ENCODE data around the gene CYBA.

The CYBA gene

DNA sequence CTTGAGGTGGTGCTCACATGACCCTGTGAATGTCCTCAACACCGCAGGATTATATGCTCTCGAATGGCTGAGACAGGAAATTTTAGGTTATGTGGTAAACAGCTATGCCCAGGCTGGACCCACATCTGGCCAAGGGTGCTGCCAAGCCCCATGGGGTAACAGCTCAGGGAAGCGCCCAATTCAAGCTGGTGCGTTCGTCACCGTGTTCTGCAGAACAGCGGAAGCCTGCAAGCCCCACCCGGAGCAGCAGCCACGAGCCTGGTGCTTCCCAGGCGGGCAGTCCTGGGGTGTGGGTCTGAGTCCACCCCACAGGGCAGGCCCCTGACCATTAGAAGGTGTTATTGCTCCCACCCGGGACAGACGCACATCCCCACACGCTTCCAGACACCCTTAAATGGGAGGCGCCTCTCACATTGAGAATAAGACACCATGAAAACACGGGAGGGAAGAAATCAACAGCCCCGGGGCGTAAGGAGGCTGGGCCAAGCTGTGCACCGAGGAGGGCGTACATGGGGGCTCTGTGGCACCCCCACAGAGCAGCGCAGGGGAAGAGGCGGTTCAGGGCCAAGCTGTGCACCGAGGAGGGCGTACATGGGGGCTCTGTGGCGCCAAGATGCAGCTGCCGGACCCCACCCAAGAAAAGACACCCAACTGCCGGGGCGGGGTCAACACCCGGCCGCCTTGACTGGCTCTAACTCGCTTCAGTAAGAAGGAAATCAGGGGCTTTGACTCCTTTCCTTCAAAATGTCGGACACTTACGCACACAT lies 2.9 kb upstream of the CYBA start:
- no peak for TF ChIP-seq JUND (IDR thresholded peaks at IDR 0.05; ENCODE audit: low read depth)
- DNase-seq (ENCODE audit: low read depth in 1 of 2, low spot score in 1 of 2) = no peak
- in situ Hi-C loops (cut with HindIII; ENCODE audit: low pct_unique_long_range_greater_than_20kb, low sequenced_read_pairs) = no loop called here

DNA sequence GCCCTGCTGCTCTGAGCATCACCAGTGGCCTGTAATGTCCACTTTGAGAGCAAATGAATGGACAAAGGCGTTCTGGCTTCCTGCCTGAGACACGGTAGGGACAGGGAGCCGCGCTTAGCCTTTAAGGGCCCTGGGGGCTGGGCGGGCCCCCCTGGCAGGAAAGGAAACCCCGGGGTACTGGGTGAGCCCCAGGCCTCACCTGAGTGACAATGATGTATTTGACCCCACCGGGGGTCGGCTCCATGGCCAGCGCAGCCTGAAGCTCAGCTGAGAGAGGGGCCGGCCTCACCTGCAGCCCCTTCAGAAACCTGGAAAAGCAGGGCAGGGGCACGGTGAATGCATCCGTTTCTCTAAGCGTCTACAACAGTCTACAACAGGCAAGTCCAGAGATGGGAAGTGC lies 2.2 kb upstream of the CYBA start:
- no peak for TF ChIP-seq JUND (IDR thresholded peaks at IDR 0.05; ENCODE audit: low read depth)
- DNase-seq (ENCODE audit: low read depth in 1 of 2, low spot score in 1 of 2) = no peak
- in situ Hi-C loops (cut with HindIII; ENCODE audit: low pct_unique_long_range_greater_than_20kb, low sequenced_read_pairs) = no loop called here

DNA sequence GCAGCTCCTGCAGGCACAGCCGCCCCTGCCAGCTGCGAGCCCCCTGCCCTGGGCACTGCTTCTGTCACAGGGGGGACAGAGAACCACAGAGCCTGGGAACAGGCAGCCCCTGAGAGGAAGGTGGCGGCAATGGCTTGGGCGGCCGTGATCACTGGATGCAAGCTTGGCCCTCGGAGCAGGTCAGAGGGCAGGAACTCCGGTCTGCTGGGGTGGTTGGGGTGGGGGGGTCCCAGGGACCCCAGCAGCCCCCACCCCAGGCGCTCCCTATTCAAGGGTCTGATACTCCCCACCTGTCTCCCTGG lies 1.9 kb upstream of the CYBA start:
- TF ChIP-seq JUND (IDR thresholded peaks at IDR 0.05; ENCODE audit: low read depth) = no peak
- in situ Hi-C loops (cut with HindIII; ENCODE audit: low pct_unique_long_range_greater_than_20kb, low sequenced_read_pairs) = no loop called here
- DNase-seq (ENCODE audit: low read depth in 1 of 2, low spot score in 1 of 2) = no peak

DNA sequence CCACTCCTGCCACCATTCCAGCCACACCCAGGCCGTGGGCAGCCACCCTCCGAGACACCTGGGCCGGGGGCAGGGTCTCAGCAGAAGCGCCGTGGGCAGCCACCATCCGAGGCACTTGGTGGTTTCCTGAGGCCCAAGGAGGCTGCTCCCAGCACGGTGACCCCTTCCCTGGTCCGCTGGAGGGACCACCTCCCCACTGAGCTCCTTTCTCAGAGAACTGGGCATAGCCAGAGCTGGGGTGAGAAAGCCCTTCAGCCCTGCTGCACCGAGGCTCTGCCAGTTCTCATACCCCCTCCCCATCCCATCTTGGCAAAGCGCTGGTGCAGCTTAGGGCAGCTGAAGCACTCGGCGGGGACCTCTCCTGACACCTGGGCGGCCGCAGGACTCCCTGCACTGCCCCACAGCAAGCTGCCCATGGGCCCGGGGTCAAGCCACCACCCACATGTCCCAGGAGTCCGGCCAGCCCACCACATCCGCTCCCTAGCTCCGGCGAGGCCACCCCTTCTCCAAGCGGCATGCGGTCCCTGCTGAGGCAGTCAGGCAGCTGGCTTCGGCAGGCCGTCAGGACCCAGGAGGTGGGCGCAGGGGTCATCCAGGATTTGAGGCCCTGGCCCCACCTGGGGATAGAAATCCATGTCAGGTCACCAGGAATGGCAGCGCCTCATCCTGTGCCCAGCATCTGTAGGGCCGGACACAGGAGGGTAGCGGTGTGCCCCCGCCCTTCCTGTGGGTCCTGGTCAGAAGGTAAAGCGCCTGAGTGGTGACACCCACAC lies 1.3 kb upstream of the CYBA start:
- no peak for TF ChIP-seq JUND (IDR thresholded peaks at IDR 0.05; ENCODE audit: low read depth)
- in situ Hi-C loops (cut with HindIII; ENCODE audit: low pct_unique_long_range_greater_than_20kb, low sequenced_read_pairs) = no loop called here
- DNase-seq (ENCODE audit: low read depth in 1 of 2, low spot score in 1 of 2) = no peak

DNA sequence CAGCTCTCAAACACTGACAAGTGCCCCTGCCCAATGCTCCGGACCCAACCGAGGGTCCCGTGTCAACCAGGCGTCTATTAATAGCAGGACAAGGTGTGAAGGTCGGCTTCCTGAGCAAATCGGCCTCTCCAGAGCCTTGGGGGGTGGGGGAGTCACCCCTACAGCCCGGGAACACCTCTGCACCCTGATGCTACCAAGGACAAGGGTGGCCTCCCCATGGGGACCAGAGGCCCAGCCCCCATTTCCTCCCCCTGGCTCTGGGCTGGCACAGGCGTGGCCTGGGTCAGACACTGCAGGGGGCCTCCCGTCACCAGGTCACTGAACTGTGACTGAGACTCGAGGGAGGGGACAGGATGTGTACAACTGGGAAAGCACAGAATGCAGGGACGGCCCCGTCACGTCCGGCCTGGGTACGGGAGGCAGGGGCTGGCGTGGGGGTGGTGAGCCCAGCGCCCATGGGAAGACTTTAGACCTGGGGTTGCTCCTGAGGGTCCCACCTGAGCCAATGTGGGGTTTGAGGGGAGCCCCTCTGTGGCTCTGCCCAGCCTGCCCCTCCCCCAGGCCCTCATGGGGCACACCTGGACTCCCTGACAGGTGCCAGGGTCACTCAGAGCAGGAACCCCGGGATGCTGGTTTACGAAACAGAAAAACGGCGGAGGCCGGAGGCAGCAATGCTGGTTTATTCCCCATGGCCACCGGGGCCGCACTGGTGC lies 579 bp upstream of the CYBA start:
- no peak for TF ChIP-seq JUND (IDR thresholded peaks at IDR 0.05; ENCODE audit: low read depth)
- DNase-seq (ENCODE audit: low read depth in 1 of 2, low spot score in 1 of 2) = no peak
- in situ Hi-C loops (cut with HindIII; ENCODE audit: low pct_unique_long_range_greater_than_20kb, low sequenced_read_pairs) = no loop called here

DNA sequence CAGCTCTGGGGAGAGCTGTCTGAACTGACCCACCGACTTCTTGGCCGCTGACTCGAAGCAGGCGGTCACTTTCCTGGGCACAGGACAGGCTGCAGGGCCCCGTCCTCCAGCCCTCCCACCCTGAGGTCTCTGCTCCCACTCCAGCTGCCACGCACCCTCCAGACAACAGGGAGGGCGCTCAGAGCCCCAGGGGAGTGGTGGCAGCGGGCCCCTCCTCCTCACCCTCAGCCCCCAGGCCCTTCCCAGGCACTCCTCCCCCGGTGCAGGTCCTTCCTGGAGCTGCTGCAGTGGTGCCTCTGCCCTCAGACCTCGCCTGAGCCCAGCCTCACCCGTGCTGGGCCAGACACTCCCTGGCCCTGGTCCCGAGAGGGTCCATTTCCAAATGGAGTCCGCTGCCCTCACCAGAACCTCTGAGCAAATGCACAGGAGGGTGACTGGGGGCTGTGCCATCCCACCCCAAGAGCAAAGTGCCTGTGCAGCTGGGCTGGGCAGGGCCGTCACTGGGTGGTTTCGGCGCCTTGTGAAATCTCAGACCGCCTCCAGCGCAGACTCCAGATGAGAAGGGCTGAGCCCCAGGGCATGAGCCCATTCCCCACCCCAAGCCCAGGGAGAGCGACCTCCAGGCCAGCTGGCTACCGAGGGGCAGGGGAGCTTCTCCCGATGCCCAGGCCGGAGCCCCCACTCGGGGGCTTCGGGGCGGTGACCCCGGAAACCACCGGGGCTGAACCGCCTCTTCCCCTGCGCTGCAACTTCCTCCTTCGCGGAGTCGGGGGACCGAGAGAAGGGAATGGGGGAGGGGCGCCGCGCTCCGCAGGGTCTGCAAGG lies 717 bp downstream of the CYBA start:
- no peak for DNase-seq (ENCODE audit: low read depth in 1 of 2, low spot score in 1 of 2)
- in situ Hi-C loops (cut with HindIII; ENCODE audit: low pct_unique_long_range_greater_than_20kb, low sequenced_read_pairs) = no loop called here

DNA sequence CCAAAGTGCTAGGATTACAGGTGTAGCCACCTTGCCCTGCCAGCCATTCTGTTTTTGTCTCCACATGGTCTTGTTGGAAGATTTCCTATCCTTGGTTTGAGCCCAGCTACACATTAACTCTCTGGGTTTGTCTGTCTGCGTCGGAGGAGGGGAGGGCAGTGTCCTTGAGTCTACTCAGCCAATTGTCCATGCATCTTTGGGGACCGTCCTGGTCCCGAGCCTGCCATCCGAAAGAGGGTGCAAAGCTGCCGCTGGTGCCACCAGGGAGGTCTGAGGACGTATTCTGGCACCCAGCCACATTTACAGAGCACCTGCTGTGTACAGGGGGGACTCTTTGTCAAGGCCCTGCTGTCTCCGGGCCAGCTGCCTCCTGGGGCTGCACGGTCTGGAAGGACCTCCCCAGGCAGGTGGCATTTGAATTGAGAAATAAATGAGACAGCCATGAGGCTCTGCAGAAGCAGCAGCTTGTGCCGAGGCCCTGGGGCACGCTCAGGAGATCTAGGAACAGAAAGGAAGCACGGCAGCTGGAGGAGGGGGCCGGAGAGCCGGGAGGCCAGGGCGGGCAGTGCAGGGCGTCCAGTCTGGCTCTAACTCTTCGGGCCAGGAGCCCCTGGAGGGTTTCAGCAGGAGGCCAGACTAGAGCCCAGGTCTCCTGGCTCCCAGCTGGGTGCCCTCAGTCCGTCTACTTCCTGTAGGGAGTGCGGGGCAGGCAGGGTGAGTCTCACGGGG lies 1.5 kb downstream of the CYBA start:
- no peak for TF ChIP-seq JUND (IDR thresholded peaks at IDR 0.05; ENCODE audit: low read depth)
- in situ Hi-C loops (cut with HindIII; ENCODE audit: low pct_unique_long_range_greater_than_20kb, low sequenced_read_pairs) = no loop called here
- no peak for DNase-seq (ENCODE audit: low read depth in 1 of 2, low spot score in 1 of 2)

More for the DNA sequence above, 717 bp downstream of the CYBA start:
- no peak for TF ChIP-seq JUND (IDR thresholded peaks at IDR 0.05; ENCODE audit: low read depth)

DNA sequence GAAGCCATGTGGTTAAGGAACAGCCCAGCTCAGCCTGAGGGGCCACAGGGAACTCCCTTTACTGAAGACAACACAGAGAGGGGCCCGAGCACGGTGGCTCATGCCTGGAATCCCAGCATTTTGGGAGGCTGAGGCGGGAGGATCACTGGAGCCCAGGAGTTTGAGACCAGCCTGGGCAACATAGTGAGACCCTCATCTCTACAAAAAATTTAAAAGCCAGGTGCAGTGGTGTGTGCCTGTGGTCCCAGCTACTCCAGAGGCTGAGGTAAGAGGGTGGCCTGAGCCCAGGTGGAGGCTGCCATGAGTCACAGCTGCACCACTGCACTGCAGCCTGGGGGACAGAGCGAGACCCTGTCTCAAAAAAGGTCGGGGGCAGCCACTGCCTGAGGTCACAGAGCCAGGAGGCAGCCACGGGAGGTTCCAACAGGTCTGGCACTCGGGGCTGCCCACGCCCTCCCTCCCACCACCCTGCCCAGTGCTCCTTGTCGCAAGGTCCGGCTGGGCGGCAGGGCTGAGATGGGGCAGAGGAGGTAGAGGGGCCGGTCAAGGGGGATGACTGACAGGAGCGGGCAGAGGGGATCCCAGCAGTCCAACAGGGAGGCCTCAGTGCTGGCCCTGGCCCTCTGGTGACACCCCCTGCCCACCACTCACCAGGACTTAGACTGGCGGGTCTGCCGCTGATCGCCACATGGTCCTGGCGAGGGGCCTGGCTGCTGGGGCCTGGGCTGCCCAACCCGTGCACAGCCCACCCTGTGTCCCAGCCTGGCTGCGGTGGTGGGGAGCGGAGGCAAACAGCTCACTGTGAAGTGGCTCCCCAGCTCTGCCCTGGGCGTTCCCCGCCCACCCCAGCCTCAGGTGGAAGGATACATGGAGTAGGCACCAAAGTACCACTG lies 3.4 kb downstream of the CYBA start:
- no peak for TF ChIP-seq JUND (IDR thresholded peaks at IDR 0.05; ENCODE audit: low read depth)
- no peak for DNase-seq (ENCODE audit: low read depth in 1 of 2, low spot score in 1 of 2)
- in situ Hi-C loops (cut with HindIII; ENCODE audit: low pct_unique_long_range_greater_than_20kb, low sequenced_read_pairs) = no loop called here

DNA sequence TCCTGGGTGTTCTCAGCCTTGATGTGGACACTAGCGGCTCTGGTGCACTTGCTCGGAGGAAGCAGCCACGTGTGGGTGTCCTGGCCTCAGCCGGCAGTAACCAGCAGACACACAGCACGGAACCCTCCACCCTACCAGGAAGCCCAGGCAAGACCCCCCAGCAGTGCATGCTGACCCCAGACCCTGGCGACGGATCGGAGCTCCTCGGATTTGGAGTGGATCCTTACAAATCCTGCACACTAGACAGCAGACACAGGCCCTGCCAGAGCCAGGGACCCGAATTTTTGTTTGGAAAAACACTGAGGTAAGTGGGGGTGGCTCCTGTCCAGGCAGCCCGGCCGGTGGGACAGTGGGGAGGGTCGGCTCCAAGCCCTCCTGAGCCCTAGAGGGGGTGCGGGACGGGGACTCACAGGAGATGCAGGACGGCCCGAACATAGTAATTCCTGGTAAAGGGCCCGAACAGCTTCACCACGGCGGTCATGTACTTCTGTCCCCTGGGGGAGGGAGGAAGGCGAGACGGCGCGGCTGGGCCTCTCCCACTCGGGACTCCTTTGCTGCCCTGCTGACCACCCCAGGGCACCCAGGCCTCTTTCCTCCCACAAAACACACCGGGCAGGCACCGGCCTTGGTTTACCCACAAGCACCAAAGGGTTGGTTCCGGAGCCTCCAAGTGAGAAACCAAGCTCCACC lies 4.4 kb downstream of the CYBA start:
- in situ Hi-C loops (cut with HindIII; ENCODE audit: low pct_unique_long_range_greater_than_20kb, low sequenced_read_pairs) = no loop called here
- TF ChIP-seq JUND (IDR thresholded peaks at IDR 0.05; ENCODE audit: low read depth) = no peak
- DNase-seq (ENCODE audit: low read depth in 1 of 2, low spot score in 1 of 2) = no peak

DNA sequence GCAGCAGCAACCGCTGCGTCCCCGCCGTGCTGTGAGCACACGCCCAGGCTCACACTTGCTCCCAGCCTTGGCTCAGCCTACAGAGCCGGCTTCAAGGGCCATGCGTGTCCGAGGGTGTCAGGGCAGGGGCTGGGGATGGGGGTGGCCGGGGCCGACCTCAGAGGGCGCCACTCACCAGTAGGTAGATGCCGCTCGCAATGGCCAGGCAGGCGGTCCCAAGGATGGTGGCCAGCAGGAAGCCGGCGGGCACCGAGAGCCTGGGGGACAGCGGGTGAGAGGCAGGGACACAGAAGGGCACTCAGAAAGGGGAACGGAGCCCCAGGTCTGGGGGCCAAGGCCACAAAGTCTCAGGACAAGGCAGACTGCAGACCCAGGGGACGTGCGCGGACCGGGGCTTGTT lies 4.9 kb downstream of the CYBA start:
- TF ChIP-seq JUND (IDR thresholded peaks at IDR 0.05; ENCODE audit: low read depth) = no peak
- in situ Hi-C loops (cut with HindIII; ENCODE audit: low pct_unique_long_range_greater_than_20kb, low sequenced_read_pairs) = no loop called here

More for the DNA sequence above, 4.9 kb downstream of the CYBA start:
- no peak for DNase-seq (ENCODE audit: low read depth in 1 of 2, low spot score in 1 of 2)
